Astrocyte of the spinal cord (primary cell): Measurements from ENCODE around the gene TAOK2.

ENCODE experiments used
- DNase-seq: peaks from one replicate; pipeline ENCODE4 v3.0.0; 2011; ENCODE audit warnings: low read depth, low spot score
- H3K4me3 ChIP-seq: 2 replicates; pipeline ENCODE4 v1.5.1; 2011; ENCODE audit warnings: low read depth, mild to moderate bottlenecking, low read length, moderate library complexity
- in situ Hi-C: cut with HindIII; loops from 2 replicates; pipeline ENCODE4 v1.10.0; 2017; ENCODE audit warnings: low sequenced_read_pairs
- TF ChIP-seq, protein P1 (sequence below): IDR thresholded peaks from 2 replicates; pipeline ENCODE4 v1.5.1; 2012; ENCODE audit warnings: low read depth, mild to moderate bottlenecking, low read length, inconsistent platforms

TAOK2 gene

DNA sequence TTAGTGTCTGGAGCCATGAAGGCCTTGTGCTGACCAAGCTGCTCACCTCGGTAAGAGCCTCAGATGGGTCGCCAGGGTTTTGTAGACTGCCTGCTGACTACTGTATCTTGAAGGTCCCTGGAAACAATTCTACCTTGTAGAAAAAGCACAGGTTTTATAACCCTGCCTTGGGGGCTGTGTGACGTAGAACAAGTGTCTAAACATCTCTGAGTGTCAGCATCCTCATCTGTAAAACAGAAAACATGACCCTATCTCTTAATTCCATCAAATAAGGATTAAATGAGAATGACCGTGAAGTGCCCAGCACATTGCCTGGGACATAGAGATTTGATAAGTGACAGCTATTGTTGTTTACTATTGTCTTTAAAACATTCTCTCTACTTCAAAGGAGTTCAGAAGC lies 5.5 kb upstream of the TAOK2 start:
- no peak for DNase-seq
- H3K4me3 ChIP-seq: no peak overlapping the region
- TF ChIP-seq, protein P1, sequence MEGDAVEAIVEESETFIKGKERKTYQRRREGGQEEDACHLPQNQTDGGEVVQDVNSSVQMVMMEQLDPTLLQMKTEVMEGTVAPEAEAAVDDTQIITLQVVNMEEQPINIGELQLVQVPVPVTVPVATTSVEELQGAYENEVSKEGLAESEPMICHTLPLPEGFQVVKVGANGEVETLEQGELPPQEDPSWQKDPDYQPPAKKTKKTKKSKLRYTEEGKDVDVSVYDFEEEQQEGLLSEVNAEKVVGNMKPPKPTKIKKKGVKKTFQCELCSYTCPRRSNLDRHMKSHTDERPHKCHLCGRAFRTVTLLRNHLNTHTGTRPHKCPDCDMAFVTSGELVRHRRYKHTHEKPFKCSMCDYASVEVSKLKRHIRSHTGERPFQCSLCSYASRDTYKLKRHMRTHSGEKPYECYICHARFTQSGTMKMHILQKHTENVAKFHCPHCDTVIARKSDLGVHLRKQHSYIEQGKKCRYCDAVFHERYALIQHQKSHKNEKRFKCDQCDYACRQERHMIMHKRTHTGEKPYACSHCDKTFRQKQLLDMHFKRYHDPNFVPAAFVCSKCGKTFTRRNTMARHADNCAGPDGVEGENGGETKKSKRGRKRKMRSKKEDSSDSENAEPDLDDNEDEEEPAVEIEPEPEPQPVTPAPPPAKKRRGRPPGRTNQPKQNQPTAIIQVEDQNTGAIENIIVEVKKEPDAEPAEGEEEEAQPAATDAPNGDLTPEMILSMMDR: no peak
- in situ Hi-C loops: no loop called here

GRCh38 chr16:29971304-29971703 lies 2.4 kb upstream of the TAOK2 start:
- in situ Hi-C loops: no loop called here
- no peak for DNase-seq
- TF ChIP-seq, protein P1: no peak
- no peak overlapping the region for H3K4me3 ChIP-seq

DNA sequence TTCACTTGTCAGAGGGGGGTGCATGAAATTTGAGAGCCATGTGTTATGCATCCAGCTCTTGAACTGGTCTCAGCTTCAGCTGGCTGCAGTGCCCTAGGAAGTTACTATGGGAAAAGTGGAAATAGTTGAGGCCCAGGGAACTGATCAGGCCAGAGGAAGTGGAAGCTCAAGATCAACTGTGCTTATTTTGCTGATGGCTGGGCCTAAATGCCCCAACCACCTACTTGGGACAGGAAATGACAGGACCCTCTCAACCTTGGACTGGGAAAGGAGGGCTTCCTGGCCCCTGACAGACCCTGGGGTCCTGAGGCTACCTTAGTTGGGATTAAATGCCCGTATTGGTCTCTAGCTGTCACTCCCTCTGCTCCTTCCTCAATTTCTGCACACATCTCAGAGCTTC lies 1.2 kb upstream of the TAOK2 start:
- TF ChIP-seq, protein P1: no peak
- no peak for DNase-seq
- no peak overlapping the region for H3K4me3 ChIP-seq
- in situ Hi-C loops: no loop called here

- TF ChIP-seq, protein P1: no peak
- DNase-seq: no peak
- in situ Hi-C loops: no loop called here
- H3K4me3 ChIP-seq: no peak overlapping the region
Observed at GRCh38 chr16:29972992-29973383, 680 bp upstream of the TAOK2 start.

- TF ChIP-seq, protein P1: no peak
- peak overlapping the region; percentile 93 for H3K4me3 ChIP-seq
- in situ Hi-C loops: no loop called here
- DNase-seq: no peak
Observed at GRCh38 chr16:29974291-29975133, 844 bp downstream of the TAOK2 start.

DNA sequence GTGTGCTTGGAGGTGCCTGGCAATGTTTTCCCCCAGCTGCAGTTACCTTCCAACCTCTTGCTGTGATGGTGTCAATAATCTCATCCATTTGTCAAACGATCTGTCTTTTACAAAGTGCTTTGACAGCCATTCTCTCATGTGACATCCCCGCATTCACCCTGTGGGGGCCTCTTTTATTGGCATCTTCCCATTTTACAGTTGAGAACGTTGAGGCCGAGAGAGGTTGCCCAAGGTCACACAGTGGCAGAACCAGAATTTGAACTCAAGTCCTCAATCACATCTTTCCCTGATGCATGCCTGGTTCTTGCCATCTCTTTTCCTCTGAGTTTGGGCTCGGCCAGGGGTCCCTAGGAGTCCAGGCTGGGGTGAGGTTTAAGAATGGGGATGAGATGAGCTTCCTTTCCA lies 1.5 kb downstream of the TAOK2 start:
- peak overlapping the region; percentile 93 for H3K4me3 ChIP-seq
- in situ Hi-C loops: no loop called here
- TF ChIP-seq, protein P1: no peak
- DNase-seq: no peak
